Fibroblast of villous mesenchyme (primary cell): Measurements from ENCODE around the gene SNRNP70. TPM values are rescaled to one million over a fixed set of nuclear protein-coding genes. Genes with fewer than 3 reads are reported as not detected.

Source experiments
- DNase-seq: peaks from one replicate; pipeline ENCODE4 v3.0.0-alpha.2; 2010; ENCODE audit warnings: low read depth
- H3K4me3 ChIP-seq: 2 replicates; pipeline ENCODE4 v1.5.1; 2011; ENCODE audit warnings: low read depth, mild to moderate bottlenecking, low read length
- CTCF ChIP-seq: IDR thresholded peaks from 2 replicates; pipeline ENCODE4 v1.5.1; 2012; ENCODE audit warnings: low read depth, mild to moderate bottlenecking, low read length; ENCODE audit not compliant: insufficient read depth
- total RNA-seq: library from RNA; depleted of rRNA; stranded (reverse); fragments of >200 nt; gene quantifications from 2 replicates; pipeline ENCODE4 v1.2.3, GENCODE V29; 2012

Gene SNRNP70
- total RNA-seq, 1 donor, result 117 TPM

- peak; percentile 36 for DNase-seq
- peak overlapping the region; percentile 61 for H3K4me3 ChIP-seq
- no peak for TF ChIP-seq CTCF
Measured at GRCh38 chr19:49129238-49129583, 44.0 kb downstream of the SNRNP70 start.

- no peak for DNase-seq
- no peak overlapping the region for H3K4me3 ChIP-seq
- no peak for TF ChIP-seq CTCF
Measured at GRCh38 chr19:49130325-49130724, 45.1 kb downstream of the SNRNP70 start.

- TF ChIP-seq CTCF, result no peak
- no peak for DNase-seq
- peak overlapping the region; percentile 44 for H3K4me3 ChIP-seq
Measured at GRCh38 chr19:49132974-49133609, 47.8 kb downstream of the SNRNP70 start.

- DNase-seq, result peak; percentile 63
- peak overlapping the region; percentile 44 for H3K4me3 ChIP-seq
- no peak for TF ChIP-seq CTCF
Measured at GRCh38 chr19:49133621-49134454, 48.6 kb downstream of the SNRNP70 start.

GRCh38 chr19:49135686-49136085 lies 50.4 kb downstream of the SNRNP70 start:
- no peak for DNase-seq
- no peak for TF ChIP-seq CTCF
- H3K4me3 ChIP-seq, result no peak overlapping the region

GRCh38 chr19:49136771-49137171 lies 51.5 kb downstream of the SNRNP70 start:
- no peak for TF ChIP-seq CTCF
- no peak overlapping the region for H3K4me3 ChIP-seq
- peak; percentile 79 for DNase-seq
